Brain microvascular endothelial cell (primary cell): ENCODE measurements around the gene TSC2.

Experiments used
- DNase-seq: peaks from one replicate; pipeline ENCODE4 v3.0.0-alpha.2; 2020
- H3K27ac ChIP-seq: fragments of 250-450 bp; sonication (Bioruptor Pico); 2 replicates; pipeline ENCODE4 v1.5.1; 2020; ENCODE audit warnings: mild to moderate bottlenecking, moderate library complexity
- H3K27me3 ChIP-seq: fragments of 250-450 bp; sonication (Bioruptor Pico); replicated peaks from 2 replicates; pipeline ENCODE4 v1.5.1; 2020; ENCODE audit warnings: mild to moderate bottlenecking
- H3K36me3 ChIP-seq: fragments of 250-450 bp; sonication (Bioruptor Pico); replicated peaks from 2 replicates; pipeline ENCODE4 v1.5.1; 2020; ENCODE audit warnings: mild to moderate bottlenecking
- H3K4me3 ChIP-seq: 2 replicates; pipeline ENCODE4 v1.5.1; 2011; ENCODE audit warnings: low read depth, mild to moderate bottlenecking, control low read depth, low read length, moderate library complexity
- in situ Hi-C: cut with HindIII; loops from 2 replicates; pipeline ENCODE4 v1.10.0; 2017; ENCODE audit warnings: low sequenced_read_pairs, low pct_ligation_motif_present
- TF ChIP-seq, protein P1 (sequence below): IDR thresholded peaks from 2 replicates; pipeline ENCODE4 v1.5.1; 2011; ENCODE audit warnings: low read depth, mild to moderate bottlenecking, moderate library complexity, low read length, control low read depth, inconsistent platforms; ENCODE audit errors: missing control alignments

Gene TSC2

DNA sequence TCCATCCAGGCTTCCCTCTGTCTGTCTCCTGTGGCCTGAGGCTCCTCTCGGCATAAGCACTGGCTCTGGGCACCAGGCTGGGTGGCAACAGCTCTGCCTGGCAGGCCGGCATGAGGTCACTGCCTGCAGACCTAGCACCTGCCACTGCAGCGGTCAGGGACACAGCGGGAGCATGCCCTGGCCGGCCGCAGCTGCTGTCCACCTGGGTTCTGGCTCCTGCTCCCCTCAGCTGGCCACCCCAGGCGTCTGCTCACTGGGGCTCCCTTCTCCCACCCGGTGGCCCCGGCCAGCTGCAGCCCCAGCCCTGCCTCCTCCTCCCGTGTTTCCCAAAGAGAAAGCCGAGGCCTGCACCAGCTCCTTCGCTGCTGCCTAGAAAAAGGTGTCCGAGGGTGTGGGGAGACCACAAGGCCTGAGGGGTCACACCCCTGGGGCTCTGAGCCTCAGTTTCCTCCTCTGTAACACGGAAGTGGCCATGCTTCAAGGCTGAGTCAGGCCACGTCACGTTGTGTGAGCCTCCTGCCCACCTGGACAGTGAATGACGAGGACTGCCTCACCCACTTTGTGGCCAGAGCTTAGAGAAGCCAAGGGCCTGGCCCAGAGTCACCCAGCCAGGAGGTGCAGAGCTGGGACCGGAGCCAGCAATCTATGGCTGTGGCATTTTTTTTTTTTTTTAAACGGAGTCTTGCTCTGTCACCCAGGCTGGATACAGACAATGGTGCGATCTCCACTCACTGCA lies 6.8 kb upstream of the TSC2 start:
- in situ Hi-C loops: no loop called here
- H3K27ac ChIP-seq: no peak overlapping the region
- H3K36me3 ChIP-seq: peaks cover 18% of the 10 kb centered on the region
- H3K4me3 ChIP-seq: no peak overlapping the region
- DNase-seq: no peak
- no peaks in the 10 kb centered on the region for H3K27me3 ChIP-seq
- TF ChIP-seq, protein P1, sequence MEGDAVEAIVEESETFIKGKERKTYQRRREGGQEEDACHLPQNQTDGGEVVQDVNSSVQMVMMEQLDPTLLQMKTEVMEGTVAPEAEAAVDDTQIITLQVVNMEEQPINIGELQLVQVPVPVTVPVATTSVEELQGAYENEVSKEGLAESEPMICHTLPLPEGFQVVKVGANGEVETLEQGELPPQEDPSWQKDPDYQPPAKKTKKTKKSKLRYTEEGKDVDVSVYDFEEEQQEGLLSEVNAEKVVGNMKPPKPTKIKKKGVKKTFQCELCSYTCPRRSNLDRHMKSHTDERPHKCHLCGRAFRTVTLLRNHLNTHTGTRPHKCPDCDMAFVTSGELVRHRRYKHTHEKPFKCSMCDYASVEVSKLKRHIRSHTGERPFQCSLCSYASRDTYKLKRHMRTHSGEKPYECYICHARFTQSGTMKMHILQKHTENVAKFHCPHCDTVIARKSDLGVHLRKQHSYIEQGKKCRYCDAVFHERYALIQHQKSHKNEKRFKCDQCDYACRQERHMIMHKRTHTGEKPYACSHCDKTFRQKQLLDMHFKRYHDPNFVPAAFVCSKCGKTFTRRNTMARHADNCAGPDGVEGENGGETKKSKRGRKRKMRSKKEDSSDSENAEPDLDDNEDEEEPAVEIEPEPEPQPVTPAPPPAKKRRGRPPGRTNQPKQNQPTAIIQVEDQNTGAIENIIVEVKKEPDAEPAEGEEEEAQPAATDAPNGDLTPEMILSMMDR: no peak

DNA sequence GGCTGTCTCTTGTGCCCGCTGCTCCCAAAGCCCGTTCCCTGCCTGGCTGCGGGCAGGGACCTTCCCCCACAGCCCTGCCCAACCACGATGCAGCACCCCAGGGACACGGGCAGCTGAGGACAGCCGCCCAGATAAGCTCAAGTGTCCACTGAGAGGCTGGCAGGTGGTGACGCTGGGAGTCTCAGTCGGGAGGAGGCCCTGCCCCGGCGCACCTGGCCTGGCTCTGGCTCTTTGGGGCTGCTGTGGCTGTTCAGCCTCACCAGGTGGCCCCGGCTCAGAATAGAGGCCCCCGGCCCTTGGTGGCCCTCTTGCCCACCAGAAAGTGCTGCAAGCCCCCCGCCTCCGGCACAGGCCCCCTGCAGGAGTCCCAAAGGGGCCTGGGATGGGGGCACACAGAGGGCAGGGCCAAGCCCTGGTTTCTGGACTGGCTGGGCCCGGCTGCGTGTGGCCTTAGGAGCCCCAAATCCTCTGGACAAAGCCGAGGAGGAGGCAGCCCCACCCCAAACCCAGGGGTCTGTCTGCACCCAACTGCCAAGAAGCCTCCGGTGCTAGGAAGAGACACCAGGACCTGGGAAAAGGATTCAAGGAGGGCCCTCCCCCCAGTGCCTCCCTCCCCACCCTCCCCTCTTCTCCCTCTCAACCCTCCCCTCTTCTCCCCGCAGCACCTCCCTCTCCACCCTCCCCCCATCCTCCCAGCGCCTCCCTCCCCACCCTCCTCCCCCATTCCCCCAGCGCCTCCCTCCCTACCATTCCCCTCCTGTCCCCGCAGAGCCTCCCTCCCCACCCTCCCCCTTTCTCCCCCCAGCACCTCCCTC lies 5.4 kb upstream of the TSC2 start:
- H3K4me3 ChIP-seq: no peak overlapping the region
- no peaks in the 10 kb centered on the region for H3K27me3 ChIP-seq
- in situ Hi-C loops: no loop called here
- DNase-seq: no peak
- TF ChIP-seq, protein P1: no peak
- no peak overlapping the region for H3K27ac ChIP-seq
- peaks cover 5% of the 10 kb centered on the region for H3K36me3 ChIP-seq

DNA sequence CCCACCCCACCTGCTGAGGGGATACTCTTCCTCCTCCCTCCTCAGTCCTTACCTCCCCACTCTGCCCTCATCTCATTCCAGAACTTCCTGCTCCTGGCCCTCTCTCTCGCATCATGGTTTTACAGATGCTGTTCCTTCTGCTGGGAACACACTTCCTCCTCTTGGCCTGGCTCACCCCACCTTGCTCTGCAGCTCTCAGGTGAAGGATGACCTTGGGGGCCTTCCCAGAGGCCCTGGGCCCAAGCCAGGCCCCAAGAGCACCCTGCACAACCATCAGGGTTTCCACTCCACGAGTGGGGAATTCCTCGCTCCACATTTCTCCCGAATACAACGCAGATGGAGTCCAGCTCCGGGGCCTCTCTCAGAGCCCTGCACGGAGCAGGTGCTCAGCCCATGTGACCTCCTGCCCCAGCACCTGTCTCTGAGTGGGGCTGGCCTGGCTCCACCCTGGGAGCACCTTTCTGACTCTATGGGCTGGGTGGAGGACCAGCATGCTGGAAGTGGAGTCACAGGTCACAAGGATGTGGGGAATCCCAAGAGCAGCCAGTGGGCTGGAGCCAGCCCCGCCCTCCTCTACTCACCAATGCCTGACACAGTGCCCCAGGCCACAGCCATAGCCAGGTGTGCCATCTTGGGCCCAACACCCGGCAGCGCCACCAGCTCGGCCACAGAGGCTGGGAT lies 4.7 kb upstream of the TSC2 start:
- no peak for DNase-seq
- Histone ChIP-seq H3K27me3 (no peaks in the 10 kb centered on the region), H3K27ac (no peak overlapping the region), H3K4me3 (no peak overlapping the region), H3K36me3 (peaks cover 5% of the 10 kb centered on the region)
- in situ Hi-C loops: no loop called here
- TF ChIP-seq, protein P1: no peak

DNA sequence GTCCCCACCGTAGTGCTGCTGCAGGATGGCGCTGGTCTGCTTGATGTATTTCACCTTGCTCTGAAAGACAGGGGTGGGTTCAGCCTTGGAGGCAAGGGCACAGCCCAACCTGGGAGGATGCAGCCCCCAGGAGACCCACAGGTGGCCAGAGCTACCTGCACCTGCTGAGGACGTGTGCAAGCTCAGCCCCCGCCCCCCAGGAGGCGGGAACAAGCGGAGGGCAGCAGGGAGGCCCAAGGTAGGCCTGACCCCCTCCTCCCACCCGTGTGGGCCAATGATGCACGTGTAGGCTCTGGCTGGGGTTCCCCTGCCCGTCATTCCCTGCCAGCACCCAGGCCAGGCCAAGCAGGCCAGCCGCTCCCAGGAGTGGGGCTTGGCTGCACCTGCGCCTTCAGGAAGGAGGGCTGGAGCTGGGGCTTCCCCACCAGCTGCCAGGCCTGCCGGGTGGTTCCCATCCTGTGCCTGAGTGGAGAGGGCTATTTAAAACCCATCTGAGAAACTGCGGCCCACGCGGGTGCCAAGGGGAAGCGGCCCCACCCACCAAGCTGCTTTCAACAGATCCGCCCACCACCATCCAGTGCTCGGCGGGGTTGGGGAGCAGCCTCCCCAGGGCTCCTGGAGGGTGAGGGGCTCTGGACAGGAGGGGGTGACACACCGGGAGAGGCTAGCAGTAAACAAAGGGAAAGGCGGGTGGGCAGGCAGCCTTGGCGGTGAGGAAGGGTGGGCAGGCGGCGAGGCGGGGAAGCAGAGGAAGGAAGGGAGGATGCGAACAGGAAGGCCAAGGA lies 3.9 kb upstream of the TSC2 start:
- TF ChIP-seq, protein P1: no peak
- in situ Hi-C loops: no loop called here
- no peak for DNase-seq

DNA sequence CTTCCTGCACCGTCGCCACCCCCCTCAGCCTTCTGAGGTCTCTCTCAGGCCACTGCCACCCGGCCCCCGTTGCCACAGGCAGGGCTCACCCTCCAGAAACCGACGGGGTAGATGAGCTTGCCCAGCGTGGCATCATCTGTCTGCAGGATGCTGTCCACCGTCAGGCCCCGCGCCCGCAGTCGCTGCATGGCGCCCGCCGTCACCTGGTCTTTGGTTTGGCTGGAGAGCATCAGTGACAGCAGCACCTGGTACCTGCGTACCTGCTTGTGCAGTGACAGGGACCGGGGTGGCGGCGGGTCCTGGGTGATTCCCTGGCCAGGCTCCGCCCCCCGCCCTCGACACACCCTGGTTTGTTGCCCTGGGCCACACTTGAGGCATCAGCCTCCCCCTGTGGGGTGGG lies 3.2 kb upstream of the TSC2 start:
- H3K4me3 ChIP-seq: no peak overlapping the region
- in situ Hi-C loops: no loop called here
- H3K27me3 ChIP-seq: no peaks in the 10 kb centered on the region
- TF ChIP-seq, protein P1: no peak
- no peaks in the 10 kb centered on the region for H3K36me3 ChIP-seq
- DNase-seq: no peak
- H3K27ac ChIP-seq: no peak overlapping the region

More for the DNA sequence above, 3.9 kb upstream of the TSC2 start:
- no peak overlapping the region for H3K4me3 ChIP-seq
- H3K27ac ChIP-seq: no peak overlapping the region
- no peaks in the 10 kb centered on the region for H3K27me3 ChIP-seq
- peaks cover under 1% of the 10 kb centered on the region for H3K36me3 ChIP-seq
